Measurements from ENCODE around the gene RFX3.

Gene RFX3

GRCh38 chr9:3409453-3409852, 116.3 kb downstream of the RFX3 start:
- Histone ChIP-seq H3K4me3 (replicated peaks; ENCODE audit: insufficient read depth, low read length) (no peak overlapping the region), H3K27me3 (ENCODE audit: insufficient read depth, poor library complexity, severe bottlenecking) (no peaks in the 10 kb centered on the region), H3K27ac (replicated peaks) (no peak overlapping the region)
- no peak for DNase-seq (ENCODE audit: low read depth in 1 of 2, low spot score in 1 of 2)
- TF ChIP-seq SPI1 (IDR thresholded peaks at IDR 0.05; ENCODE audit: borderline replicate concordance, low read depth) = no peak
- TF ChIP-seq GABPA (IDR thresholded peaks at IDR 0.05; ENCODE audit: low read depth) = no peak
- TF ChIP-seq CTCF (IDR thresholded peaks at IDR 0.05; ENCODE audit: insufficient read depth, low read length) = no peak
- TF ChIP-seq POLR2AphosphoS5 (IDR thresholded peaks at IDR 0.05; ENCODE audit: low read depth) = no peak
- TF ChIP-seq REST (IDR thresholded peaks at IDR 0.05; ENCODE audit: insufficient replicate concordance, low read depth) = no peak

GRCh38 chr9:3403315-3403714, 122.5 kb downstream of the RFX3 start:
- DNase-seq (ENCODE audit: low read depth in 1 of 2, low spot score in 1 of 2) = no peak
- TF ChIP-seq POLR2AphosphoS5 (IDR thresholded peaks at IDR 0.05; ENCODE audit: low read depth) (no peak), CTCF (IDR thresholded peaks at IDR 0.05; ENCODE audit: insufficient read depth, low read length) (no peak), SPI1 (IDR thresholded peaks at IDR 0.05; ENCODE audit: borderline replicate concordance, low read depth) (no peak)
- Histone ChIP-seq H3K27ac (replicated peaks) (no peak overlapping the region), H3K27me3 (ENCODE audit: insufficient read depth, poor library complexity, severe bottlenecking) (no peaks in the 10 kb centered on the region), H3K4me3 (replicated peaks; ENCODE audit: insufficient read depth, low read length) (no peak overlapping the region)

- H3K4me3 ChIP-seq (replicated peaks; ENCODE audit: insufficient read depth, low read length) = no peak overlapping the region
- no peaks in the 10 kb centered on the region for H3K27me3 ChIP-seq (ENCODE audit: insufficient read depth, poor library complexity, severe bottlenecking)
- TF ChIP-seq SPI1 (IDR thresholded peaks at IDR 0.05; ENCODE audit: borderline replicate concordance, low read depth) = no peak
- no peak for TF ChIP-seq CTCF (IDR thresholded peaks at IDR 0.05; ENCODE audit: insufficient read depth, low read length)
- no peak for TF ChIP-seq GABPA (IDR thresholded peaks at IDR 0.05; ENCODE audit: low read depth)
- no peak for TF ChIP-seq POLR2AphosphoS5 (IDR thresholded peaks at IDR 0.05; ENCODE audit: low read depth)
- TF ChIP-seq REST (IDR thresholded peaks at IDR 0.05; ENCODE audit: insufficient replicate concordance, low read depth) = no peak
- no peak for DNase-seq (ENCODE audit: low read depth in 1 of 2, low spot score in 1 of 2)
- no peak overlapping the region for H3K27ac ChIP-seq (replicated peaks)
These were observed 124.4 kb downstream of the RFX3 start for GRCh38 chr9:3401221-3401954.

Measured in HL-60 (cell line).